Common myeloid progenitor, CD34-positive (primary cell): ENCODE data around the gene CFAP45.

Experiments used
- CTCF ChIA-PET: fragments of 350-600 bp; sonication (Branson Sonifier 250); formaldehyde crosslinking; loops from one replicate; lab custom pipeline; 2021; ENCODE audit warnings: antibody characterized with exemption; lab: Charles Lee
- POLR2A ChIA-PET: fragments of 350-600 bp; sonication (Branson Sonifier 250); formaldehyde crosslinking; loops from one replicate; lab custom pipeline; 2021; ENCODE audit warnings: antibody characterized with exemption; lab: Charles Lee
- DNase-seq, 3 donors: peaks; one replicate each; pipeline versions ENCODE4 v3.0.0 to v3.0.0-alpha.2; 2013
- H3K27ac ChIP-seq, 2 experiments: 1 replicate in 1 of 2; 2 replicates in 1 of 2; pipeline ENCODE4 v1.7.0; 2013; ENCODE audit warnings: inconsistent platforms in 2 of 2, low read length in 2 of 2, mild to moderate bottlenecking in 2 of 2, low read depth in 1 of 2, moderate library complexity in 1 of 2; ENCODE audit not compliant: severe bottlenecking in 2 of 2, insufficient read depth in 1 of 2, poor library complexity in 1 of 2
- H3K27me3 ChIP-seq, 5 experiments: replicated peaks in 2 of 5; 1 replicate in 3 of 5; 2 replicates in 2 of 5; pipeline versions ENCODE4 v1.6.1 to v1.7.0; 2013; ENCODE audit warnings: low read length in 4 of 5, mild to moderate bottlenecking in 2 of 5, moderate library complexity in 2 of 5, inconsistent platforms in 1 of 5; ENCODE audit not compliant: insufficient read depth in 5 of 5, control insufficient read depth in 4 of 5
- H3K36me3 ChIP-seq, 4 experiments: 1 replicate in 2 of 4; 2 replicates in 2 of 4; pipeline versions ENCODE4 v1.6.1 to v1.7.0; 2013; ENCODE audit warnings: low read length in 3 of 4, control low read depth in 1 of 4, mild to moderate bottlenecking in 1 of 4; ENCODE audit not compliant: control insufficient read depth in 4 of 4, insufficient read depth in 4 of 4
- H3K4me1 ChIP-seq, 4 experiments: 1 replicate in 3 of 4; 2 replicates in 1 of 4; pipeline versions ENCODE4 v1.6.1 to v1.7.1; 2013; ENCODE audit warnings: low read length in 3 of 4, mild to moderate bottlenecking in 3 of 4, control low read depth in 1 of 4, inconsistent platforms in 1 of 4, moderate library complexity in 1 of 4; ENCODE audit not compliant: control insufficient read depth in 4 of 4, insufficient read depth in 4 of 4; ENCODE audit errors: control extremely low read depth in 1 of 4
- H3K4me3 ChIP-seq, 7 experiments: 1 replicate in 4 of 7; 2 replicates in 3 of 7; pipeline versions ENCODE4 v1.5.1 to v1.7.0; 2013; ENCODE audit warnings: mild to moderate bottlenecking in 7 of 7, low read length in 6 of 7, moderate library complexity in 6 of 7, inconsistent platforms in 2 of 7, low read depth in 2 of 7, control low read depth in 1 of 7; ENCODE audit not compliant: insufficient read depth in 4 of 7, control insufficient read depth in 1 of 7; ENCODE audit errors: extremely low read depth in 1 of 7
- H3K9me3 ChIP-seq, 5 experiments: 1 replicate in 4 of 5; 2 replicates in 1 of 5; pipeline versions ENCODE4 v1.6.1 to v1.7.1; 2013; ENCODE audit warnings: low read length in 4 of 5, mild to moderate bottlenecking in 2 of 5, inconsistent platforms in 1 of 5, low read depth in 1 of 5, moderate library complexity in 1 of 5; ENCODE audit not compliant: control insufficient read depth in 4 of 5, insufficient read depth in 2 of 5; ENCODE audit errors: control extremely low read depth in 1 of 5
- WGBS: methylation state at CpG from one replicate; pipeline ENCODE4 v1.1.5; 2013; ENCODE audit not compliant: insufficient coverage; 5-methylcytosine and 5-hydroxymethylcytosine counted together

The CFAP45 gene

GRCh38 chr1:159848326-159848725 is 51.6 kb downstream of the CFAP45 start:
- 100% methylated on average over 2 of the region's 3 CpGs for WGBS
- Histone ChIP-seq H3K27me3 (no peaks in the 10 kb centered on the region), H3K9me3 (no peaks in the 10 kb centered on the region), H3K36me3 (no peaks in the 10 kb centered on the region), H3K27ac (no peak overlapping the region), H3K4me3 (no peak overlapping the region), H3K4me1 (peaks cover 0 to 2% (median under 1%) of the 10 kb centered on the region in 4 experiments)
- ChIA-PET CTCF (interaction anchor here (0.9 to 1.4 kb wide), 5 partner anchors 17 to 44 kb away, joined by 3 to 7 read pairs (median 3); no protein-coding TSS in a partner anchor), POLR2A (no interaction called here)
- no peak for DNase-seq

GRCh38 chr1:159847231-159847630 is 52.7 kb downstream of the CFAP45 start:
- Histone ChIP-seq H3K27me3 (no peaks in the 10 kb centered on the region), H3K4me1 (no peaks in the 10 kb centered on the region), H3K4me3 (no peak overlapping the region), H3K36me3 (no peaks in the 10 kb centered on the region), H3K9me3 (no peaks in the 10 kb centered on the region), H3K27ac (no peak overlapping the region)
- no peak for DNase-seq
- POLR2A ChIA-PET = no interaction called here
- CTCF ChIA-PET = interaction anchor here (0.6 to 2.3 kb wide), 6 partner anchors 16 to 48 kb away, joined by 3 to 7 read pairs (median 3); no protein-coding TSS in a partner anchor
- WGBS = 100% methylated on average over 3 of the region's 4 CpGs

- WGBS = 94% methylated on average over 12 of the region's 13 CpGs
- no peaks in the 10 kb centered on the region for H3K27me3 ChIP-seq
Measured at GRCh38 chr1:159845751-159846629, 54.0 kb downstream of the CFAP45 start.

GRCh38 chr1:159843459-159843858 is 56.5 kb downstream of the CFAP45 start:
- Histone ChIP-seq H3K9me3 (no peaks in the 10 kb centered on the region), H3K27ac (no peak overlapping the region), H3K4me3 (no peak overlapping the region), H3K36me3 (no peaks in the 10 kb centered on the region), H3K4me1 (peaks cover 0 to 2% (median 0%) of the 10 kb centered on the region in 4 experiments), H3K27me3 (no peaks in the 10 kb centered on the region)
- CTCF ChIA-PET = interaction anchor here (1.0 to 2.4 kb wide), 5 partner anchors 9 to 49 kb away, joined by 3 to 8 read pairs (median 4); no protein-coding TSS in a partner anchor
- POLR2A ChIA-PET = no interaction called here
- 70% methylated on average over 4 of the region's 4 CpGs for WGBS
- no peak for DNase-seq

More at GRCh38 chr1:159845751-159846629, 54.0 kb downstream of the CFAP45 start:
- no peak overlapping the region for H3K4me3 ChIP-seq
- H3K9me3 ChIP-seq = no peaks in the 10 kb centered on the region
- no peaks in the 10 kb centered on the region for H3K4me1 ChIP-seq
- CTCF ChIA-PET = interaction anchor here (1.7 to 2.3 kb wide), 2 partner anchors 45 to 47 kb away, joined by 4 to 6 read pairs; no protein-coding TSS in a partner anchor
- no peak for DNase-seq
- no peaks in the 10 kb centered on the region for H3K36me3 ChIP-seq
- POLR2A ChIA-PET = no interaction called here
- no peak overlapping the region for H3K27ac ChIP-seq

GRCh38 chr1:159841749-159842148 is 58.2 kb downstream of the CFAP45 start:
- Histone ChIP-seq H3K9me3 (no peaks in the 10 kb centered on the region), H3K27me3 (no peaks in the 10 kb centered on the region), H3K27ac (no peak overlapping the region), H3K4me1 (peaks cover 0 to 5% (median 0%) of the 10 kb centered on the region in 4 experiments), H3K36me3 (no peaks in the 10 kb centered on the region), H3K4me3 (no peak overlapping the region)
- ChIA-PET CTCF (interaction anchor here (0.8 to 3.7 kb wide), 9 partner anchors 10 to 166 kb away, joined by 3 to 17 read pairs (median 9); no protein-coding TSS in a partner anchor), POLR2A (no interaction called here)
- no peak for DNase-seq
- 100% methylated on average over 2 of the region's 2 CpGs for WGBS

GRCh38 chr1:159839116-159839849 is 60.7 kb downstream of the CFAP45 start:
- DNase-seq = peak in 2 of 3 donors; percentile 46 to 57
- Histone ChIP-seq H3K27ac (no peak overlapping the region), H3K9me3 (no peaks in the 10 kb centered on the region), H3K27me3 (no peaks in the 10 kb centered on the region), H3K4me3 (no peak overlapping the region), H3K4me1 (peaks cover 0 to 5% (median 0%) of the 10 kb centered on the region in 4 experiments), H3K36me3 (no peaks in the 10 kb centered on the region)
- ChIA-PET CTCF (interaction anchor here (1.1 to 3.7 kb wide), 7 partner anchors 12 to 54 kb away, joined by 3 to 17 read pairs (median 5); no protein-coding TSS in a partner anchor), POLR2A (no interaction called here)
- 100% methylated on average over 2 of the region's 5 CpGs for WGBS
